HepG2 (cell line): ENCODE measurements around the gene SLC25A48. TPM values are rescaled to one million over a fixed set of nuclear protein-coding genes. Genes with fewer than 3 reads are reported as not detected.

Source experiments
- ATAC-seq: fragments of 200-7000 bp; cut with Tn5 transposase; 3 replicates; pipeline ENCODE4 v1.9.1; 2020; ENCODE audit warnings: mild to moderate bottlenecking, moderate library complexity
- BruUV-seq: library from RNA; stranded (reverse); fragments of 400-500 nt; replicated peaks from 2 replicates; lab custom pipeline; 2021; lab: Mats Ljungman, UMichigan
- CTCF ChIA-PET: fragments of 300-600 bp; formaldehyde crosslinking; extraction: SDS; loops from one replicate; lab custom pipeline; 2021; ENCODE audit warnings: low total read pairs, inconsistent platforms, low intra/inter-chr PET ratio; lab: Yijun Ruan, JAX
- POLR2A ChIA-PET: fragments of 350-600 bp; sonication (Branson Sonifier 250); formaldehyde crosslinking; loops from one replicate; lab custom pipeline; 2020; ENCODE audit warnings: antibody characterized with exemption, inconsistent platforms; lab: Yijun Ruan, JAX
- DNase-seq: peaks from one replicate; pipeline ENCODE4 v3.0.0-alpha.2; 2015; ENCODE audit warnings: low spot score
- FAIRE-seq: peaks from 3 replicates; lab custom pipeline; 2011; peaks lifted over from hg19 to GRCh38; lab: Jason Lieb, UNC
- H2AFZ ChIP-seq: one replicate; pipeline ENCODE4 v1.6.1; 2011; ENCODE audit warnings: low read length, inconsistent platforms
- H3K27ac ChIP-seq: fragments of 300-600 bp; 3 replicates; pipeline ENCODE4 v1.8.0; 2011; ENCODE audit warnings: mixed run types, mild to moderate bottlenecking, mixed read lengths, low read length, inconsistent platforms; ENCODE audit not compliant: insufficient read depth; ENCODE audit errors: extremely low read length
- H3K27me3 ChIP-seq, 2 experiments: fragments of 200-600 bp in 1 of 2; 2 replicates in 1 of 2; 3 replicates in 1 of 2; pipeline versions ENCODE4 v1.6.0 to v1.8.0; 2011; ENCODE audit warnings: low read length in 2 of 2, mild to moderate bottlenecking in 2 of 2, moderate library complexity in 2 of 2, inconsistent platforms in 1 of 2; ENCODE audit not compliant: insufficient read depth in 2 of 2, control insufficient read depth in 1 of 2
- H3K36me3 ChIP-seq, 2 experiments: fragments of 200-600 bp in 1 of 2; replicated peaks in 1 of 2; 2 replicates in 1 of 2; 3 replicates in 1 of 2; pipeline versions ENCODE4 v1.5.1 to v1.8.0; 2011; ENCODE audit warnings: low read length in 2 of 2, inconsistent platforms in 1 of 2; ENCODE audit not compliant: insufficient read depth in 2 of 2, control insufficient read depth in 1 of 2
- H3K4me1 ChIP-seq: 2 replicates; pipeline ENCODE4 v1.5.1; 2012; ENCODE audit warnings: low read length, inconsistent platforms; ENCODE audit not compliant: insufficient read depth
- H3K4me2 ChIP-seq: 2 replicates; pipeline ENCODE4 v1.6.0; 2011; ENCODE audit warnings: low read depth, low read length, inconsistent platforms
- H3K4me3 ChIP-seq, 3 experiments: fragments of 200-600 bp in 1 of 3; sonication (generic), shearing (Covaris generic) in 1 of 3; replicated peaks in 1 of 3; 2 replicates each; pipeline ENCODE4 v1.5.1; 2011 to 2016; ENCODE audit warnings: low read length in 3 of 3, inconsistent platforms in 2 of 3, low read depth in 2 of 3, mild to moderate bottlenecking in 2 of 3, control low read depth in 1 of 3, mixed read lengths in 1 of 3; ENCODE audit not compliant: insufficient read depth in 1 of 3
- H3K79me2 ChIP-seq: one replicate; pipeline ENCODE4 v1.6.1; 2011; ENCODE audit warnings: low read length, inconsistent platforms; ENCODE audit not compliant: insufficient read depth
- H3K9ac ChIP-seq: 2 replicates; pipeline ENCODE4 v1.6.0; 2011; ENCODE audit warnings: mild to moderate bottlenecking, low read depth, low read length, inconsistent platforms; ENCODE audit not compliant: insufficient read depth
- H3K9me3 ChIP-seq: 2 replicates; pipeline ENCODE4 v1.5.1; 2012; ENCODE audit warnings: mild to moderate bottlenecking, low read length
- H4K20me1 ChIP-seq: 2 replicates; pipeline ENCODE4 v1.6.0; 2011; ENCODE audit warnings: inconsistent platforms, mild to moderate bottlenecking, low read length, moderate library complexity; ENCODE audit not compliant: insufficient read depth
- KDM4B ChIP-seq: sonication (generic); formaldehyde crosslinking; IDR thresholded peaks from 2 replicates; pipeline ENCODE4 v1.4.0; 2020; ENCODE audit warnings: missing genetic modification reagents
- SAP130 ChIP-seq: IDR thresholded peaks from 2 replicates; pipeline ENCODE4 v1.6.1; 2016; ENCODE audit warnings: low read depth
- SNRNP70 ChIP-seq: fragments of 200-400 bp; formaldehyde crosslinking; IDR thresholded peaks from 2 replicates; pipeline ENCODE4 v1.6.1; 2017; ENCODE audit warnings: mild to moderate bottlenecking, low read depth, low read length, moderate library complexity
- ZFP1 ChIP-seq: IDR thresholded peaks from 2 replicates; pipeline ENCODE4 v1.6.1; 2016
- ZNF256 ChIP-seq: sonication (generic); formaldehyde crosslinking; conservative IDR thresholded peaks from 2 replicates; pipeline ENCODE4 v1.4.0; 2020; ENCODE audit warnings: missing genetic modification reagents
- ZNF292 ChIP-seq: sonication (generic); formaldehyde crosslinking; IDR thresholded peaks from 2 replicates; pipeline ENCODE4 v1.8.1; 2022; ENCODE audit warnings: mild to moderate bottlenecking, low read depth, missing genetic modification reagents, borderline replicate concordance
- WGBS: methylation state at CpG from one replicate; pipeline ENCODE4 v1.1.6; 2017; ENCODE audit warnings: low lambda C conversion rate; 5-methylcytosine and 5-hydroxymethylcytosine counted together
- in situ Hi-C: cut with HindIII; loops from 2 replicates; pipeline ENCODE4 v1.10.0; 2017; ENCODE audit warnings: low pct_unique_long_range_greater_than_20kb; ENCODE audit not compliant: extremely low pct_ligation_motif_present
- intact Hi-C: fragments of 100-400 bp; cut with micrococcal nuclease; formaldehyde crosslinking; loops from one replicate; pipeline ENCODE4 v1.10.0; 2022; ENCODE audit not compliant: unreplicated experiment
- polyA plus RNA-seq, 8 experiments: library from polyadenylated mRNA; depleted of rRNA in 3 of 8; stranded (reverse) in 7 of 8; unstranded in 1 of 8; fragments of >200 nt; fragmentation: Illumina TruSeq in 4 of 8; extraction: Trizol in 4 of 8; gene quantifications; 2 replicates each; pipeline versions ENCODE4 v1.2.1 to v1.2.3, GENCODE V29; 2011 to 2016; ENCODE audit warnings: low read depth in 4 of 8, missing spikeins in 1 of 8, mixed read lengths in 1 of 8; ENCODE audit not compliant: insufficient read depth in 1 of 8
- total RNA-seq, 5 experiments: library from RNA; depleted of rRNA; stranded (reverse); fragments of >200 nt; fragmentation: Illumina TruSeq; extraction: Trizol; gene quantifications; 2 replicates each; pipeline ENCODE4 v1.2.3, GENCODE V29; 2016; ENCODE audit warnings: low read depth in 1 of 5
- TF ChIP-seq, protein P1 (sequence below): sonication (generic); formaldehyde crosslinking; IDR thresholded peaks from 2 replicates; pipeline ENCODE4 v1.4.0; 2020; ENCODE audit warnings: mild to moderate bottlenecking, missing genetic modification reagents
- TF ChIP-seq, protein P2 (sequence below): sonication (generic); formaldehyde crosslinking; IDR thresholded peaks from 2 replicates; pipeline ENCODE4 v1.8.0; 2022; ENCODE audit warnings: mild to moderate bottlenecking, missing genetic modification reagents; ENCODE audit not compliant: insufficient replicate concordance
- TF ChIP-seq, protein P3 (sequence below): sonication (generic); formaldehyde crosslinking; IDR thresholded peaks from 2 replicates; pipeline ENCODE4 v1.8.0; 2022; ENCODE audit warnings: missing genetic modification reagents, mild to moderate bottlenecking, borderline replicate concordance

SLC25A48 gene
- total and polyA plus RNA-seq, 2 of the 13 experiments (the other 11 are each of a cell fraction or from before 2014, with no cell fraction given) = 0.17 to 4.5 TPM

DNA sequence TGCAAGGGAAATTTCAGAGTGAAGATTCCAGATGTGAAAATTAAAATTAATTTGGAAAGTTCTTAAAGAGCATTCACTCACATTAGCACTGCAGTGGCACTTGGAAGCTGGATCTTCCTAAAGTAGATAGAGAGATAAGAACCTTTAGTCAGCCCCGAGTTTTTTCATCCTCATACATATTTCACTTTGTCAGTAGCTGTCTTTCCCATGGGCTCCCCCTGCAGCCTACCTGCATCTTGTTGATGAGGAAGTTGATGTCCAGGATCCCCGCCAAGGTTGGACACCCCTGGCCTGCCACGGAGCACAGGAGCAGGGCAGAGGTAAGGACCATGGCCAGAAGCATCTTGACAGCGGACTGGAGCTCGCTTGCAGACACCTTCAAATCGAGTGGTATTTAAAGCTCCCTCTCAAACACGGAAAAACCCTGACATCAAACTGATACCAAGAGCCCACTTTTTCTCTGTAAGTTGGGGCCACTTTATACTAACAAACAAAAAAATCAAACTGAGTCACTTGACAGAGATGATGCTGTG, 61.1 kb downstream of the SLC25A48 start, which contains the start of gene IL9:
TSS of gene IL9 (minus strand) at position 368 of the 533 bp plus-strand sequence. CDS start at position 343, 25 bp downstream.
- Histone ChIP-seq H3K27me3 (peaks cover 0 to 14% of the 10 kb centered on the region in 2 experiments; a peak in 3 of 5 replicates), H3K36me3 (no peaks in the 10 kb centered on the region), H3K79me2 (no peaks in the 10 kb centered on the region), H3K9me3 (no peaks in the 10 kb centered on the region), H4K20me1 (no peaks in the 10 kb centered on the region), H2AFZ (no peak within 1 kb of the TSS), H3K9ac (no peak within 1 kb of the TSS), H3K27ac (no peak within 1 kb of the TSS), H3K4me2 (no peak within 1 kb of the TSS), H3K4me1 (peaks cover 16% of the 10 kb centered on the region), H3K4me3 (no peak within 1 kb of the TSS)
- no TSS peak for BruUV-seq
- ChIA-PET POLR2A (no interaction called here), CTCF (no interaction called here)
- 23% methylated on average over 7 of the region's 7 CpGs for WGBS
- DNase-seq (no peak), FAIRE-seq (no peak), ATAC-seq (peak; percentile 31; the same call in 1 of the 3 replicates)
- intact Hi-C loops (loop anchor here (2.0 kb wide), 1 partner anchor 93 kb away; no protein-coding TSS in a partner anchor), in situ Hi-C loops (no loop called here)
- TF ChIP-seq ZFP1 (CRISPR knock-in tag) = no peak
- TF ChIP-seq, protein P1, sequence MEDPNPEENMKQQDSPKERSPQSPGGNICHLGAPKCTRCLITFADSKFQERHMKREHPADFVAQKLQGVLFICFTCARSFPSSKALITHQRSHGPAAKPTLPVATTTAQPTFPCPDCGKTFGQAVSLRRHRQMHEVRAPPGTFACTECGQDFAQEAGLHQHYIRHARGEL (CRISPR knock-in tag) = no peak
- no peak for TF ChIP-seq SNRNP70
- TF ChIP-seq, protein P2, sequence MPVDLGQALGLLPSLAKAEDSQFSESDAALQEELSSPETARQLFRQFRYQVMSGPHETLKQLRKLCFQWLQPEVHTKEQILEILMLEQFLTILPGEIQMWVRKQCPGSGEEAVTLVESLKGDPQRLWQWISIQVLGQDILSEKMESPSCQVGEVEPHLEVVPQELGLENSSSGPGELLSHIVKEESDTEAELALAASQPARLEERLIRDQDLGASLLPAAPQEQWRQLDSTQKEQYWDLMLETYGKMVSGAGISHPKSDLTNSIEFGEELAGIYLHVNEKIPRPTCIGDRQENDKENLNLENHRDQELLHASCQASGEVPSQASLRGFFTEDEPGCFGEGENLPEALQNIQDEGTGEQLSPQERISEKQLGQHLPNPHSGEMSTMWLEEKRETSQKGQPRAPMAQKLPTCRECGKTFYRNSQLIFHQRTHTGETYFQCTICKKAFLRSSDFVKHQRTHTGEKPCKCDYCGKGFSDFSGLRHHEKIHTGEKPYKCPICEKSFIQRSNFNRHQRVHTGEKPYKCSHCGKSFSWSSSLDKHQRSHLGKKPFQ (CRISPR knock-in tag) = no peak
- TF ChIP-seq ZNF292 = no peak
- no peak for TF ChIP-seq ZNF256 (CRISPR knock-in tag)
- TF ChIP-seq, protein P3, sequence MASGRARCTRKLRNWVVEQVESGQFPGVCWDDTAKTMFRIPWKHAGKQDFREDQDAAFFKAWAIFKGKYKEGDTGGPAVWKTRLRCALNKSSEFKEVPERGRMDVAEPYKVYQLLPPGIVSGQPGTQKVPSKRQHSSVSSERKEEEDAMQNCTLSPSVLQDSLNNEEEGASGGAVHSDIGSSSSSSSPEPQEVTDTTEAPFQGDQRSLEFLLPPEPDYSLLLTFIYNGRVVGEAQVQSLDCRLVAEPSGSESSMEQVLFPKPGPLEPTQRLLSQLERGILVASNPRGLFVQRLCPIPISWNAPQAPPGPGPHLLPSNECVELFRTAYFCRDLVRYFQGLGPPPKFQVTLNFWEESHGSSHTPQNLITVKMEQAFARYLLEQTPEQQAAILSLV (CRISPR knock-in tag) = no peak
- no peak for TF ChIP-seq KDM4B
- no peak for TF ChIP-seq SAP130
